Activated CD4-positive, alpha-beta T cell treated with anti-CD3 and anti-CD28 coated beads, Interleukin-10, Interleukin-2, amounts not matched to agents 100 ng/mL and 50 ng/mL, durations not matched to agents 16 hours and 8 hours (primary cell): ENCODE data around the gene KDF1.

Experiments used
- DNase-seq: peaks from one replicate; pipeline ENCODE4 v3.0.0-alpha.2; 2020

The KDF1 gene, protein sequence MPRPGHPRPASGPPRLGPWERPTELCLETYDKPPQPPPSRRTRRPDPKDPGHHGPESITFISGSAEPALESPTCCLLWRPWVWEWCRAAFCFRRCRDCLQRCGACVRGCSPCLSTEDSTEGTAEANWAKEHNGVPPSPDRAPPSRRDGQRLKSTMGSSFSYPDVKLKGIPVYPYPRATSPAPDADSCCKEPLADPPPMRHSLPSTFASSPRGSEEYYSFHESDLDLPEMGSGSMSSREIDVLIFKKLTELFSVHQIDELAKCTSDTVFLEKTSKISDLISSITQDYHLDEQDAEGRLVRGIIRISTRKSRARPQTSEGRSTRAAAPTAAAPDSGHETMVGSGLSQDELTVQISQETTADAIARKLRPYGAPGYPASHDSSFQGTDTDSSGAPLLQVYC

GRCh38 chr1:26959722-26960624 lies at the start of gene KDF1:
KDF1 (minus strand) TSS chr1:26960468; CDS start chr1:26952380, 8,088 bp downstream.
- DNase-seq = peak; percentile 10

DNA sequence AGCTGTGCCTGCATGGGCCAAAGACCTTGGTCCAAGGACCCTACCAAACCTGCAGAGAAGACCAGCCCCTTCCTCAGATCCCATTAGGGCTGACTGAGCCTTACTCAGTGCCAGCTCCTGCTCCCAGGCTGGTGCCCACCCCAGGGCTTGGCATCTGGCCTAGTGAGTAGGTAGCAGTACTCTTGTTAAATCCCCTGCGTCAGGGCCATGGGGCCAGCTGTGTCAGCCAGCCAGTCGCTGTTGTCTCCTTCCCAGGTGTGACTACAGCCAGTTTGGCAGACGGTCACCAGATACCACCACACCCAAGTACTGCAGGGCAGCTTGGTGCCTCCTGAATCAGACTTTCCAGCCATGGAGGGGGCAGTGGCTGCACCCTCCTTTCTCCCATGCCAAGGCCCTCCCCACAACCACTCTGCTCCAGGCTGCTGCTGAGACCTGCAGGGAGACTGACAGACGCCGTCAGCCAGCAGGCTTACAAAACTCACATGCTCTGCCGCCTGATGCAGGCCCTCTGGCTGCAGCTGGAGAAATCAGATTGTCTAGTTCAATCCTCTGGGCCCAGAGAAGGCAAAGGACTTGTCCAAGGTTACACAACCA lies 49.4 kb upstream of the KDF1 start:
- no peak for DNase-seq

- no peak for DNase-seq
Observed at GRCh38 chr1:27007909-27008582, 47.8 kb upstream of the KDF1 start.

DNA sequence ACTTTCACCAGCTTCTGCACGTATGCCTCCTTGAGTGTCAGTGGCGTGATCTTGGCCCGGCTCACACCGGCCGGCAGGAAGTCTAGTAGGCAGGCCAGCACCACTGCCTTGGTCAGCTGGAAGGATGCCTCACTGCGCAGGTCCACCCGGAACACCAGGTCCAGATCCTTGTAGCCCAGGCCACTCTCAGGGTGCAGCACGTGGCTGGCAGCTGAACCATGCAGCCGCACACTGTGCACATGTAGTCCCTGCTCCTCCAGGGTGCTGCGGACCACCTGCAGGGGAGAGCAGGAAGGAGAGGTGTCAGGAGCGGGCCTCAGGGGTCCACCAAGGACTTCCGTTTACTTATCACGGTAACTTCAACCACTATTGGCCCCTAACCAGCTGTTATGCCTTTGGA lies 46.4 kb upstream of the KDF1 start:
- DNase-seq = no peak

DNA sequence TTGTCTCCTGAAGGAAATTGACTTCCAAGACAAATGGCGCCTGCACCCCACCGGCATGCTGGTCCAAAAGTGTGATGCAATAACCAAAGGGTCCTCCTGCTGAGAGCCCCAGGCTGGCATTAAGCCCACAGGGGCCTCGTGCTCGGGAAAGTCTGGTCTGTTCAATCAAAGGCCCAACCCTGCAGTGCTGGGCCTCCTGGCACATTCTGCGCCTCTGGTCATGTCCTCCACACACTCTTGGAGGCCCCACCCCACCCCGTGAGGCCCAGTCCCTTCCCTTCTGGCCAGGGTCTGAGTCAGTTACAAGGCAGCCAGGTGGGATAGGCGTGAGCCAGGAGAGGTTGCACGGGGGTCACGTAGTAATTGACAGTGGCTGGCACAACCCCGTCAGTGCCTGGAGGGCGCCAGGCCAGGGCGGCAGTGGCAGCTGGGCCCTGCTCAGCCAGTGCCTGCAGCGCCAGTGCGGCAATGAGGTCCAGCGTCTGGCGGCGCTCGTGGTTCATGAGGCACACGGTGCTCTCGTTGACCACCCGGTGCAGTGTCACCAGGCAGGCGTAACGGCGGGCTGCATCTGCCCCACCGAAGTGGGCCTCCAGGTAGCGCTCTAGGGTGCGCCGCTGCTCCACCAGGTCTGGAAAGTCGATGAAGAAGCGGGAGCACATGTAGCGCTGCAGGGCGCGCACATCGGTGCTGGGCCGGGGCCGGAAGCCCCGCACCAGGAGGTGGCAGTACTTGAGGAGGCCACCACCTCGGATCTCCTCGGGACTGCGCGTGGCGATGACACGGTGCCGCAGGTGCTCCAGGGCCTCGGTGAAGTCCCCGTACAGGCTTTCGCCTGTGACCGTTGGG lies 45.6 kb upstream of the KDF1 start:
- no peak for DNase-seq

- no peak for DNase-seq
Observed at GRCh38 chr1:27005166-27005530, 44.9 kb upstream of the KDF1 start.

GRCh38 chr1:27004471-27005165 lies 44.4 kb upstream of the KDF1 start:
- DNase-seq = no peak

DNA sequence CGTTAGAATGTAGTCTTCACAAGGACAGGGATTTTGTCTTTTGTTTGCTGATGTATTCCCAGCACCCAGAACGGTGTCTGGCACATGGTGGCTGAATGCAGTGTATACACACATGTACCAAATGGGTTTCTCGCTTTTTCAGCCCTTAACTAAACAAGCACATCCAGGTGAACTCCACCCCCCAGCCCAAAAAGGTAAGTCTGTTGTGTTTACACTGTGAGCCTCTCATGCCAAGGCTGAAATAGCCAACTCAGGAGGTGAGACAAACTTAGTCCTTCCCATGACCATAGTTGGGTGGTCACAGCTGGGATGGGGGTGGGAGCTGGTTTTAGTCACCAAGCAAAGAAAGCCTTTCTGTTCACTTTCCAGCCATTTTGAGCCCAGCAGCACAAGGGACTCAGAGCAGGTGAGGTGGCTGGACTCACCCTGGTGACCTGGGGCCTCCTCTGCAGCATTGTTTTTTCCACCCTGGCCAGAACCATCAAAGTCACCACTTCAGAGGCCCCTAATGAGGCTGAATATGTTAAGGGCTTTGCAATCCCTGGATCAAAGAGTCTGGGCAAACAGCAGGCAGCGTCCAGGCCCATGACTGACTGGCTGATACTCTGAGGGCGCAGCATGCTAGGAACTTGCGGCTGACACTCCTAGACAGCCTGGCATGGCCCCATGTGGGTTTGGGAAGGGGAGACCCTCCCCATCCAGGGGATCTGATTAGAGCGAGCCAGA lies 43.6 kb upstream of the KDF1 start:
- DNase-seq = no peak

- no peak for DNase-seq
Observed at GRCh38 chr1:27001570-27002360, 41.5 kb upstream of the KDF1 start.

DNA sequence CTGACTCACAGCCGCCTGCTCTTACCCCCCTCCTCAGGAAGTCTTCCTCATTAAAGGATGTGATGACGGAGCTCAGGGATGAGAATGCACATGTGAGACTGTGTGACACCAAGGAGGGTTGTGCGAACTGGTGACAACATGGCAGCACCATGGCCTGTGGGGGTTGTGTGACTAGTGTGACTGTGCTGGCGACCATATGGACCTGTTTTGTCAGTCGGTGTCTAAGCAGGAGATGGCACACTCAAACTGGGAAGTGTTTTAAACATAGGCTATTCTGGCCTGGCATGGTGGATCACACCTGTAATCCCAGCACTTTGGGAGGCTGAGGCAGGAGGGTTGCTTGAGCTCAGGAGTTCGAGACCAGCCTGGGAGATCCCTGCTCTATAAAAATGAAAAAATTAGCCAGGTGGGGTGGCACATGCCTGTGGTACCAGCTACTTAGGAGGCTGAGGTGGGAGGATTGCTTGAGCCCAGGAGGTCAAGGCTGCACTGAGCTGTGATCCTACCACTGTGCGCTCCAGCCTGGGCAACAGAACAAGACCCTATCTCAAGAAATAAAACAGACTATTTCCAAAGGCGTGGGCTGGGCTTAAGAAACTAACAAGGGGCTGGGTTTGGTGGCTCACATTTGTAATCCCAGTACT lies 40.7 kb upstream of the KDF1 start:
- DNase-seq = no peak

DNA sequence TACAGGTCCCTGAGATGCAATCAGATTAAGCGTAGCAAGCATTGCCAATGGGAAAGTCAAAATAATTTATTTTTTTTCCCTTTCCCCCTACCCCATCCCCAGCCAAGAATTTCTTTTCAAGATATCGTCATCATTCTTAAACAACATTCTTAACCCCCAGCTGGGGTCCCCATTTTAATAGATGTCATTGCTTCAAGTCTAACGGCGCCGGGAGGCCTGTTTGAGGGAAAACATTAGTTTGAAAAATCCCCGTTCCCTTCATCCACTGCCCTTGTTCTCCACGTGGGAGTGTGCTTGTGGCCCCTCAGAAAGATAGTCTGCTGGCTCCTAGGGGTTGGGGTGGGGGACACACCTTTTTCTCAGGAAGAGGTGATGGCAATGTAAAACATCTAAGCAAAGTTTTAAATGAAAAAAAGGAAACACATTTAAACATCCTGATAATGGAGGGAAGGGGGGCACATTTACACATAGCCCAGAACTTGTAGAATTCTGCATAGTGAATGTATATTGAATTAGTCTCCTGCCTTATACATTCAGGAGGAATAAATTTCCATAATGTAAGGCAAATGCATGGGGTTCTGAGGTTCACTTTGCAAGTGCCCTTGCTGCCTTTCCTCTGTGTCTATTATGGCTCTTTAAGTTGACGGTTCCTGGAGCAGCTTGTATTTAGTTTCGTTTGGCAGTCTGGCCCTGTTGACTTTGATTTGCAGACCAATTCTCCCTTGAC lies 40.0 kb upstream of the KDF1 start:
- no peak for DNase-seq

DNA sequence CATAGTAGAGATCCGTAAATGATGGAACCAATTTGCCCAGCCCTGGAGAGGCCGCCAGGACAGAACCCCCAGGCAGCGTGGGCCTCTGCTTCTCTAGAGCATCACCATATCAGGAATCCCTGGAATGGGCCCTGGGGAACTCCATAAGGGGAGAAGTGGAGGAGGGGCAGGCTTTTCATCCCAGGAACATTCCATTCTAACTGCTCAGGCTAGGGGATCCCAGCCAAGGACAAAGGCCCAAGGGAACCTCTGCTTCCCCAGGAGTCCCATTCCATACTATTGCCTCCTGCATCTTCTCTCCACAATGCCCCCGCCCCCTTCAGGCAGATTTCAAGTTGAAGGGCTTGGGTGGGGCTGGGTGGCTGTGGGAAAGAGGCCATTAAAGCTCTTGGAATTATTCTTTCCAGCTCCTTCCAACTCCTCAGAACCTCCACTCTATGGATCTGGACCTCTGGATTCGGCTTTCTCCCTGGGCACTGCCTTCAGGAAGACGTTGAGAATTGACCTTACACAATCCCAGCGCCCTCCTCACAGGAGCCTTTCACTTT lies 39.2 kb upstream of the KDF1 start:
- DNase-seq = no peak

DNA sequence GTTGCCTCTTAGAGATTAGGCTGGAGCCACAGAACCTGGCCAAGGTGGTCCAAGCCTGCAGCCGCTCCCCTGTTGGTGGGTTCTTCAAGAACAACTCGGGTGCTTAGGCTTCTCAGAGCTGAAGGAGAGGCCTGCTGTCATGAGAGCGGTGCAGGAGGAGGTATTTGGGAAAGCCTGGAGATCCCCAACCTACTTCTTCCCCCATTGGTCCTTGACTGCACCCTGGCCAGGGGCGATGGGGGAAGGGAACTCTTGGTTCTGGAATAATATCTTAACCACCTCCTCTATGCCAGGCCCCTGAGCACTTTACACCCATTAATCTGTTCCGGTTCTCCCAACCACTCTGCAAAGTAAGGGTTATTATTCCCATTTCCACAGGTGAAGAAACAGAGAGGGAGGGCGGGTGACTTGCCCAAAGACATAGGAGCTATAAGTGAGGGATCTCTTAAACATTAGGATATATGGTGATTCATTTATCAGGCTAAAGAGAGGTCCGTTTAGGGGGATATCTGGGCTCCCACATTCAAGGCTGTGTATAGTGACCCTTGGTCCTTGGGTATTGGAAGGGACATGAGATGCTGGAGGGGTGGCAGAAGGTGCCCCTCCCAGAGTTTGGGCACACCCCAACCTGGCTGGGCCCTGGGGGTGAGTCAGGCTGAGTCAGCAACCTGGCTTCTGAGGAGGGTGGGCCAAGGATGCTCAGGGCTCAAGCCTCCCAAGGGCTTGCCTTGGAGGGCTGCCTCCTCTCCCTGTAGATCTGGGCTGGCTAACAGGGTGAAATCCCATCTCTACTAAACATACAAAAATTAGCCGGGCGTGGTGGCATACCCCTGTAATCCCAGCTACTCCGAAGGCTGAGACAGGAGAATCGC lies 38.4 kb upstream of the KDF1 start:
- no peak for DNase-seq

DNA sequence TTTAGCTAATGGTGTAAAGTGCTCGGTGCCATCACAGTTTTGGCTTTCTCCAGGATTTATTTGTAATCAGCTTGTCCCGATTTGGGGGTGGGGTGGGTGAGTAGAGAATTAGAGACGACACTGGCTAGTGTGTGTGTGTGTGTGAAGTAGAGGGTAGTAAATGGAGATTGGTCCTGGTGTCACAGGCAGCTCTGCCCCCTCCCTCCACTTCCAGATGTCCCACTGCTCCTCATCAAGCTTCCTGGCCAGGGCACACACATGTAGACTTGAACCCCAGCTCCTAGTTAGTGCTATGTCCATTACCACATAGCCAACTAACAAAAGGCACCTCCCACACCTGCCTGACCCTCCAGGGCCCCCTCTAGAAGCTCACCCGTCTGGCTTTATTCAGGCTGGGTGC lies 36.4 kb upstream of the KDF1 start:
- DNase-seq = no peak

DNA sequence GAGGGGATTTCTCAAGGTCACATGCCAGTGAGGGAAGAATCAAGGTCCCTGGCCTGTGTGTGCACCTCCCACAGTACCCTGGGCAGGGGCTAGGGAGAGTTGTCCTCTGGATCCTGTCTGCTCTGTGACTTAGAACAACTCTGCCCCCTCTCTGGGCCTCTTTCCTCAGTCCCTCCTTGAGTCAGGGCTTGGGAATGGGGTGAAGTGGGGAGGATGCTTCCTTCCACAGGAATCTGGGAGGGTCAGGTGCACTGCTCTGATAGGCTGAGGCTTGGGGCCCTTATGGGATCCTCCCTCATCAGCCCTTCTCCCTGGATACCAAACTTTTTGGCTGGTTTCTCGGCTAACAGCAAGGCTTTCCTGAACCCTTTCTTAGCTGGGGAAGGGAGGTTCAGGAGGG lies 35.8 kb upstream of the KDF1 start:
- no peak for DNase-seq

- DNase-seq = no peak
Observed at GRCh38 chr1:26994787-26995517, 34.7 kb upstream of the KDF1 start.
